GM23338 (cell line): ENCODE measurements around the gene ZFYVE28.

Experiments
- CREB1 ChIP-seq: fragments of 250-450 bp; sonication (Bioruptor Pico); IDR thresholded peaks from 2 replicates; pipeline ENCODE4 v1.5.0; 2020; ENCODE audit warnings: low read depth, mild to moderate bottlenecking, moderate library complexity
- CTCF ChIP-seq, 2 experiments: fragments of 200-600 bp in 1 of 2; sonication (generic) in 1 of 2; conservative IDR thresholded peaks; 2 replicates each; pipeline versions ENCODE4 v1.5.1 to v1.6.1; 2016 to 2017; ENCODE audit warnings: antibody characterized with exemption in 2 of 2, low read depth in 2 of 2, mild to moderate bottlenecking in 2 of 2, moderate library complexity in 1 of 2
- ETS1 ChIP-seq: IDR thresholded peaks from 2 replicates; pipeline ENCODE4 v1.6.1; 2016; ENCODE audit warnings: antibody characterized with exemption
- EZH2 ChIP-seq: fragments of 200-600 bp; sonication (generic); IDR thresholded peaks from one replicate; pipeline ENCODE4 v1.8.0; 2017; ENCODE audit warnings: antibody characterized with exemption, mild to moderate bottlenecking, low read depth; ENCODE audit not compliant: unreplicated experiment
- EZH2phosphoT487 ChIP-seq: fragments of 200-600 bp; sonication (generic); IDR thresholded peaks from one replicate; pipeline ENCODE4 v1.8.1; 2018; ENCODE audit warnings: antibody characterized with exemption; ENCODE audit not compliant: unreplicated experiment
- JUNB ChIP-seq: IDR thresholded peaks from one replicate; pipeline ENCODE4 v1.6.1; 2016; ENCODE audit warnings: antibody characterized with exemption; ENCODE audit not compliant: unreplicated experiment
- NANOG ChIP-seq: IDR thresholded peaks from 2 replicates; pipeline ENCODE4 v1.6.1; 2016; ENCODE audit warnings: antibody characterized with exemption, borderline replicate concordance
- POLR2AphosphoS5 ChIP-seq: IDR thresholded peaks from 2 replicates; pipeline ENCODE4 v1.6.1; 2016; ENCODE audit warnings: antibody characterized with exemption, low read depth
- REST ChIP-seq: IDR thresholded peaks from one replicate; pipeline ENCODE4 v1.6.1; 2018; ENCODE audit warnings: antibody characterized with exemption; ENCODE audit not compliant: unreplicated experiment

GRCh38 chr4:2436301-2436700 is 17.9 kb upstream of the ZFYVE28 start:
- TF ChIP-seq CTCF (conservative IDR thresholded peaks at IDR 0.05; ENCODE audit: low read depth in 2 of 2) (peak in 1 of 2 experiments; percentile 47; a peak in 2 of 4 replicates), EZH2phosphoT487 (no peak), JUNB (no peak), POLR2AphosphoS5 (no peak), REST (no peak), EZH2 (no peak), NANOG (no peak), CREB1 (CRISPR knock-in tag) (no peak), ETS1 (no peak)
